SU-DHL-6 (cell line): ENCODE results near the gene CXXC5.
"Not testable (repeated sequence)": the region's sequence is repeated elsewhere in the genome, so short reads cannot be mapped to it uniquely, and the experiment has no call there.

Experiments used
- CTCF ChIP-seq: fragments of 200-600 bp; sonication (generic); IDR thresholded peaks from one replicate; pipeline ENCODE4 v1.5.1; 2017; ENCODE audit warnings: antibody characterized with exemption, mild to moderate bottlenecking, low read length, moderate library complexity; ENCODE audit not compliant: insufficient read depth, poor library complexity, severe bottlenecking
- EZH2phosphoT487 ChIP-seq: fragments of 200-600 bp; sonication (generic), shearing (Covaris generic); conservative IDR thresholded peaks from 2 replicates; pipeline ENCODE4 v1.6.1; 2018; ENCODE audit warnings: mild to moderate bottlenecking, antibody characterized with exemption, low read length, moderate library complexity, mixed read lengths

DNA sequence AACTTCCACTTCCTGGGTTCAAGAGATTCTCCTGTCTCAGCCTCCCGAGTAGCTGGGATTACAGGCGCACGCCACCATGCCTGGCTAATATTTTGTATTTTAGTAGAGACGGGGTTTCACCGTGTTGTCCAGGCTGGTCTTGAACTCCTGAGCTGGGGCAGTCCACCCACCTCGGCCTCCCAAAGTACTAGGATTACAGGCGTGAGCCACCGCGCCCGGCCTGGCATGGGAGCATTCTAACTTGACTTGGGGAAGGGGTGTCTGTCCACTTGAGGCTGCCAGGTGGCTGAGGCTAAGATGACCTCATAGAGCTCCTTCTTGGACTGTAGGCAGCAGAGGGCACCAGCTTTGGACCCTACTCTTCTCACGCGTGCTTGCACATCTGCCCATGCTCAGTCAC lies 65.7 kb downstream of the CXXC5 start:
- not testable (repeated sequence) for TF ChIP-seq CTCF, EZH2phosphoT487
